ENCODE results near the gene PPP1R18. TPM values are rescaled to one million over a fixed set of nuclear protein-coding genes. Genes with fewer than 3 reads are reported as not detected.

PPP1R18 gene
- total and polyA plus RNA-seq, 9 of the 15 experiments (the other 6 are each of a cell fraction or from before 2014, with no cell fraction given) = 12.0 to 99.2 (median 42.6) TPM

DNA sequence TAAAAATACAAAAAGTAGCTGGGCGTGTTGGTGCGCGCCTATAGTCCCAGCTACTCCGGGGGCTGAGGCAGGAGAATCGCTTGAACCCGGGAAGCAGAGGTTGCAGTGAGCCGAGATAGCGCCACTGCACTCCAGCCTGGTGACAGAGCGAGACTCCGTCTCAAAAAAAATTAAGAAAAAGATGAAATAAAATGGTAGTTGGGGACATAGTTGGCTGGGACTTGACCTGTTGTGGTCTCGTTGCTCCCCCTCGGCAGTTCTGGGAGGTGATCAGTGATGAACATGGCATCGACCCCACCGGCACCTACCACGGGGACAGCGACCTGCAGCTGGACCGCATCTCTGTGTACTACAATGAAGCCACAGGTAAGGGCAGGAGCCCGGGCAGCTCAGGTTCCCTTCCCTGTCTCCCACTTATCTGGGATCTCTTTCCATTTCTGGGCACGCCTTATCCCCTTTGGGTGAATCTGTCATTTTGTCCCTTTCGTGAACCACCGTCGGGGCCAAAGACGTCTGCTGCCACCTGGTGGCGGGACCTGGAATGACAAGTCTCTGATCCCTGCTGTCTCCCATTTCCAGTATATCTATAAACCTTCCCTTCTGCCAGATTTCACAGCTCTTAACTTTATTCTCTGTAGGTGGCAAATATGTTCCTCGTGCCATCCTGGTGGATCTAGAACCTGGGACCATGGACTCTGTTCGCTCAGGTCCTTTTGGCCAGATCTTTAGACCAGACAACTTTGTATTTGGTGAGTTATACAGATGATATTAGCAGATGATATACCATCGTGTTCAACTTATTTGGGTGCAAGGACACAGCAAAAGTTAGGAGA lies 36.1 kb upstream of the PPP1R18 start (continued):
- no peak for TF ChIP-seq DACH1 (IDR thresholded peaks at IDR 0.05; ENCODE audit: partially characterized antibody)
- TF ChIP-seq ZNF197 (CRISPR knock-in tag; IDR thresholded peaks at IDR 0.05; ENCODE audit: low read depth) = no peak
- TF ChIP-seq EP400 (IDR thresholded peaks at IDR 0.05) = peak; percentile 32; the same call in 1 of the 2 replicates
- TF ChIP-seq, protein P1, sequence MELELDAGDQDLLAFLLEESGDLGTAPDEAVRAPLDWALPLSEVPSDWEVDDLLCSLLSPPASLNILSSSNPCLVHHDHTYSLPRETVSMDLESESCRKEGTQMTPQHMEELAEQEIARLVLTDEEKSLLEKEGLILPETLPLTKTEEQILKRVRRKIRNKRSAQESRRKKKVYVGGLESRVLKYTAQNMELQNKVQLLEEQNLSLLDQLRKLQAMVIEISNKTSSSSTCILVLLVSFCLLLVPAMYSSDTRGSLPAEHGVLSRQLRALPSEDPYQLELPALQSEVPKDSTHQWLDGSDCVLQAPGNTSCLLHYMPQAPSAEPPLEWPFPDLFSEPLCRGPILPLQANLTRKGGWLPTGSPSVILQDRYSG (tag; conservative IDR thresholded peaks at IDR 0.05; ENCODE audit: low read depth) = no peak
- TF ChIP-seq ZNF589 (CRISPR knock-in tag; IDR thresholded peaks at IDR 0.05; ENCODE audit: low read depth) = no peak
- peak; percentile 35; the same call in 1 of the 2 replicates for TF ChIP-seq ETV5 (CRISPR knock-in tag; IDR thresholded peaks at IDR 0.05; ENCODE audit: low read depth)
- TF ChIP-seq MEF2D (tag; conservative IDR thresholded peaks at IDR 0.05; ENCODE audit: low read depth) = 0 out of 2 replicates have a peak, but pooled peaks have one; percentile 31
- TF ChIP-seq ELF1 (tag; IDR thresholded peaks at IDR 0.05) = no peak
- no peak for TF ChIP-seq MGA (IDR thresholded peaks at IDR 0.05)
- TF ChIP-seq ETV1 (tag; conservative IDR thresholded peaks at IDR 0.05; ENCODE audit: low read depth) = no peak
- TF ChIP-seq CBX5 (IDR thresholded peaks at IDR 0.05; ENCODE audit: borderline replicate concordance, low read depth) = no peak
- no peak for TF ChIP-seq ZNF324 (CRISPR knock-in tag; IDR thresholded peaks at IDR 0.05)
- TF ChIP-seq KDM4B (IDR thresholded peaks at IDR 0.05; ENCODE audit: borderline replicate concordance in 2 of 2, low read depth in 1 of 2) = no peak
- no peak for TF ChIP-seq HEY1 (CRISPR knock-in tag; IDR thresholded peaks at IDR 0.05; ENCODE audit: borderline replicate concordance)
- TF ChIP-seq ZNF644 (tag; IDR thresholded peaks at IDR 0.05; ENCODE audit: low read depth) = no peak
